ENCODE results near the gene SEPTIN14.
A peak's percentile ranks its signal among the peaks of the same experiment; 100 is the strongest.
"Not testable (repeated sequence)": the region's sequence is repeated elsewhere in the genome, so short reads cannot be mapped to it uniquely, and the experiment has no call there.

Gene SEPTIN14

GRCh38 chr7:55862652-55863051, at the start of gene SEPTIN14:
TSS of gene SEPTIN14 (minus strand) at chr7:55862752. CDS start at chr7:55861996, 756 bp downstream.
- DNase-seq, result not testable (repeated sequence)

DNA sequence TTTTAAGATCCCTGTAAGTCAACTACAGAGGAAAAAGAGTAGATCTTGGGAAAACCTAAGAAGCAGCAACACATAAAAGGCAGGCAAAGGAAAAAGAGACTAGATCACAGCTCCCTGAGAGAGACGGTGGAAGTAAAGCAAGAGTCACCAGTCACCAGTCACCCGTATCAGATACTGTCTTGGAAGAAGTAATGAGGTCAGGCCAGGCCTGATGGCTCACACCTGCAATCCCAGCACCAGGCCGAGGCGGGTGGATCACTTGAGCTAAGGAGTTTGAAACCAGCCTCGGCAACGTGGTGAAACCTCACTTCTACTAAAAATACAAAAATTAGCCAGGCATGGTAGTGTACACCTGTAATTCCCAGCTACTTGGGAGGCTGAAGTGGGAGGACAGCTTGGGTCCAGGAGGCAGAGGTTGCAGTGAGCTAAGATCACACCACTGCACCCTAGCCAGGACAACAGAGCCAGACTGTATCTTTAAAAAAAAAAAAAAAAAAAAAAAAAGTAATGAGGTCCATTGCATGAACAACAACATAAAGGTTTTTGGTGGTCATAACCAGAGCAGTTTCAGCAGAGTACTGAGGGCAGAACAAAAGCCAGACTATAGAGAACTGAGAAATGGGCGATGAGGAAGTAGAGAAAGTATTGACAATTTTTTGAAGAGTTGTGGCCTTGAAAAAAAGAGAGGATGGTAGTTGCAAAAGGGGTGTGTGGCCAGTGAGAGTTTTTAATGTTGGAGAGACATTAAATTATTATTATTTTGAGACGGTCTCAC, 41.6 kb upstream of the SEPTIN14 start:
- no peak for DNase-seq

DNA sequence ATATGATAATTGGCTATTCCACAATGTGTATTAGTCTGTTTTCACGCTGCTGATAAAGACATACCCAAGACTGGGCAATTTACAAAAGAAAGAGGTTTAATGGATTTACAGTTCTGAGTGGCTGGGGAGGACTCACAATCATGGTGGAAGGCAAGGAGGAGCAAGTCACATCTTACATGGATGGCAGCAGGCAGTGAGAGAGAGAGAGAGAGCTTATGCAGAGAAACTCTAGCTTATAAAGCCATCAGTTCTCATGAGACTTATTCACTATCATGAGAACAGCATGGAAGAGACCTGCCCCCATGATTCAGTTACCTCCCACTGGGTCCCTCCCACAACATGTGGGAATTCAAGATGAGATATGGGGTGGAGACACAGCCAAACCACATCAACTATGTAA, 38.5 kb upstream of the SEPTIN14 start:
- DNase-seq, result not testable (repeated sequence)

DNA sequence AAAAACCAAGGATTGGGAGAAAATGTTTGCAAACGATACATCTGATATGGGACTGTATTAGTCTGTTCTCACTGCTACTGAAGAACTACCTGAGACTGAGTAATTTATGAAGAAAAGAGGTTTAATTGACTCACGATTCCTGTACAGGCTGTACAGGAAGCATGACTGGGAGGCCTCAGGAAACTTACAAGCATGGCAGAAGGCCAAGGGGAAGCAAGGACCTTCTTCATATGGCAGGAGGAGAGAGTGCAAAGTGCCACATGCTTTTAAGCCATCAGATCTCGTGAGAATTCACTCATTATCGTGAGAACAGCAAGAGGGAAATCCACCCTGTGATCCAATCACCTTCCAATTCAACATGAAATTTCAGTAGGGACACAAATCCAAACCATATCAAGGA, 35.7 kb upstream of the SEPTIN14 start:
- DNase-seq, result no peak

GRCh38 chr7:55895021-55895420, 32.5 kb upstream of the SEPTIN14 start:
- no peak for DNase-seq

DNA sequence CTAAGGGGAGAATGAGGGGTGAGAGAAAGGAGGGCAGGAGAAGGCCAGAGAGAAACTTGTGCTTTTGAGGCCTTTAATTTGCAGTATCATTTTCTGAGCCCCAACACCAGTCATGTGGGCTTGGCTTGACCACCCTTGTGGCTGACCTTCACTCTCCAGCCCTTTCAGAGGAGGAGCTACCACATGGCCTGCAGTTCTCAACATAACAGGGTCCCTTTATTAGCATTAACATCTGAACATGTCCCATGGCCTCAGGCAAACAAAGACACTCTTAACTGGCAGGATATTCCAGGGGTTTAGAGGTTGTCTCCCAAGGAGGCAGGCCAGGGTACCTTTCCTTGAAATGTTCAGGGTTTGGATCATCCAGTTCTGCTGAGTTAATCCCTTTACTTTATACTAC, 31.4 kb upstream of the SEPTIN14 start:
- DNase-seq, result no peak

DNA sequence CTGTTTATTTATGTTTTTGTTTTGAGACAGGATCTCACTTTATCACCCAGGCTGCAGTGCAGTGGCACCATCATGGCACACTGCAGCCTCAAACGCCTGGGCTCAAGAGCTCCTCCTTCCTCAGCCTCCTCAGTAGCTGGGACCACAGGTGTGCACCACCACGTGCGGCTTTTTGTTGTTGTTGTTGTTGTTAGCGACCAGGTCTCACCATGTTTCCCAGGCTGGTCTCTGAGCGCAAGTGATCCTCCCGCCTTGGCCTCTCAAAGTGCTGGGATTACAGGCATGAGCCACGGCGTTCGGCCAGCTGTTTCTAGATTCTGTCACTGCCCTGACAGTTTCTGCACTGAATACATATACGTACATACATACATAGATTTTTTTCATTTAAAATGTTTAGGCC, 25.8 kb upstream of the SEPTIN14 start:
- not testable (repeated sequence) for DNase-seq

- peak; percentile 27 for DNase-seq
These were observed 25.3 kb upstream of the SEPTIN14 start for GRCh38 chr7:55887821-55888247.

GRCh38 chr7:55884321-55884720, 21.8 kb upstream of the SEPTIN14 start:
- DNase-seq, result no peak

- no peak for DNase-seq
These were observed 16.1 kb upstream of the SEPTIN14 start for GRCh38 chr7:55878691-55879090.

- no peak for DNase-seq
These were observed 14.8 kb upstream of the SEPTIN14 start for GRCh38 chr7:55877308-55877707.

GRCh38 chr7:55873765-55874164, 11.2 kb upstream of the SEPTIN14 start:
- no peak for DNase-seq

- no peak for DNase-seq
These were observed 9.5 kb upstream of the SEPTIN14 start for GRCh38 chr7:55871932-55872485.

DNA sequence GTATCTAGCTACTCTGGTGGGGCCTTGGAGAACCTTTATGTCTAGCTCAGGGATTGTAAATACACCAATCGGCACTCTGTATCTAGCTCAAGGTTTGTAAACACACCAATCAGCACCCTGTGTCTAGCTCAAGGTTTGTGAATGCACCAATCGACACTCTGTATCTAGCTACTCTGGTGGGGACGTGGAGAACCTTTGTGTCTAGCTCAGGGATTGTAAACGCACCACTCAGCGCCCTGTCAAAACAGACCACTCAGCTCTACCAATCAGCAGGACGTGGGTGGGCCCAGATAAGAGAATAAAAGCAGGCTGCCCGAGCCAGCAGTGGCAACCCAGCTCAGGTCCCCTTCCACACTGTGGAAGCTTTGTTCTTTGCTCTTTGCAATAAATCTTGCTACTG, 6.4 kb upstream of the SEPTIN14 start:
- not testable (repeated sequence) for DNase-seq

DNA sequence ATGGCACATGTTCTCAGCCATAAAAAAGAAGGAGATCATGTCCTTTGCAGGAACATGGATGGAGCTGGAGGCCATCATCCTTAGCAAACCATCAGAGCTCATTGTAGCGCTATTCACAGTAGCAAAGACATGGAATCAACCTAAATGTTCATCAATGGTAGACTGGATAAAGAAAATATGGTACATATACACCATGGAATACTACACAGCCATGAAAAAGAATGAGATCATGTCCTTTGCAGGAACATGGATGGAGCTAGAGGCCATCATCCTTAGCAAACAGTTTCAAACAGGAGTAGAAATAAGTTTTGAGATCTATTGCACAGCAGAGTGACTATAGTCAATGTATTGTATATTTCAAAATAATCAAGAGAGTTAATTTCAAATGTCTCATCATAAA, 17.4 kb downstream of the SEPTIN14 start:
- not testable (repeated sequence) for DNase-seq

DNA sequence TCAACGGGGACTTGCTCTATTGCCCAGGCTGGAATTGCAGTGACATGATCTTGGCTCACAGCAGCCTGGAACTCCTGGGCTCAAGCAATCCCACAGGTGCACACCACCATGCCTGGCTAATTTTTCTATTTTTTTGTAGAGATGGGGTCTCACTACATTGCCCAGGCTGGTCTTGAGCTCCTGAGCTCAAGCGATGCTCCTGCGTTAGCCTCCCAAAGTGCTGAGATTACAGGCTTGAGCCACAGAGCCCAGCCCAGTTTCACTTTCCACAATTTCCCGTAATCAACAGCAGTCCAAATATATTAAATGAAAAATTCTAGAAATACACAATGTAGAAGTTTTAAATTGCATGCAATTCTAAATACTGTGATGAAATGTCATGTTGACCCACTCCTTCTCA, 24.0 kb downstream of the SEPTIN14 start:
- no peak for DNase-seq

- DNase-seq, result no peak
These were observed 35.0 kb downstream of the SEPTIN14 start for GRCh38 chr7:55827577-55827976.

DNA sequence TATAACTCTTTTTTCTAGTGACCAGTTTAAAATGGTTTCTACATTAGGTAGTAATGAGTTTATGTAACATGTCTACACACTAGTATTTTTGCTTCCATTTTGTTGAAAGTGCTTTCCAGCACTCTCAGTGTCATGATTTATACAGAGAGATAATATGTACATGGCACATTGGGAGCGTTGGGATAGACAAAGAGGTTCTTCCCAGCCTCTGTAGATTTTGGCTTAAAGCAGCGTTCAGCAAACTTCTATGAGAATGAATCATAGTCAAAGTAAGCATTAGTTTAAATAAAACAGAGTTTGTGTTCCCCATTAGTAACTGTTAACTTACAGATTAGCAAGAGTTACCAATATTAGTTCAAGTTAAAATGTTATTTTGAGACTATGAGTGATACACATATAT, 43.9 kb downstream of the SEPTIN14 start:
- DNase-seq, result no peak

GRCh38 chr7:55797260-55797659, 65.3 kb downstream of the SEPTIN14 start:
- not testable (repeated sequence) for DNase-seq

DNA sequence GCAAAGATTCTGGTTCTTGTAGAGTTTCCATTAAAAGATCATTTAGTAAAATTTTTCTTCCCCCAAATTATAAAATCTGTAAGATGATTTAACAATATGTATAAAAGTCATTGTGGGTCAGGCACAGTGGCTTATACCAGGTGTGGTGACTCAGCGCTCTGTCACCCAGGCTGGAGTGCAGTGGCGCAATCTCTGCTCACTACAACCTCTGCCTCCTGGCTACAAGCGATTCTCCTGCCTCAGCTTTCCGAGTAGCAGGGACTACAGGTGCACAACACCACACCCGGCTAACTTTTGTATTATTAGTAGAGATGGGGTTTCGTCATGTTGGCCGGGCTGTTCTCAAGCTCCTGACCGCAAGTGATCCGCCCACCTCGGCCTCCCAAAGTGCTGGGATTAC, 68.0 kb downstream of the SEPTIN14 start:
- no peak for DNase-seq

GRCh38 chr7:55792048-55792447, 70.5 kb downstream of the SEPTIN14 start:
- no peak for DNase-seq

DNA sequence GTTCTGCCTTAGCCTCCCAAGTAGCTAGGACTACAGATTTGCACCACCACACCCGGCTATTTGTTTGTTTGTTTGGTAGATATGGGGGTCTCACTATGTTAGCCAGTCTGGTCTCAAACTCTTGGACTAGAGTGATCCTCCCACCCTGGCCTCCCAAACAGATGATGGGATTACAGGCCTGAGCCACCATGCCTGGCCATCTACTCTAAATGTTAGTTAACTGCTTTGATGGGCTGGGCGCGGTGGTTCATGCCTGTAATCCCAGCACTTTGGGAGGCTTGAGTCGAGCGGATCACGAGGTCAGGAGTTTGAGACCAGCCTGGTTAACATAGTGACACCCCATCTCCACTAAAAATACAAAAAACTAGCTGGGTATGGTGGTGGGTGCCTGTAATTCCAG, 74.8 kb downstream of the SEPTIN14 start:
- DNase-seq, result no peak

GRCh38 chr7:55786901-55787300, 75.7 kb downstream of the SEPTIN14 start:
- DNase-seq, result no peak

DNA sequence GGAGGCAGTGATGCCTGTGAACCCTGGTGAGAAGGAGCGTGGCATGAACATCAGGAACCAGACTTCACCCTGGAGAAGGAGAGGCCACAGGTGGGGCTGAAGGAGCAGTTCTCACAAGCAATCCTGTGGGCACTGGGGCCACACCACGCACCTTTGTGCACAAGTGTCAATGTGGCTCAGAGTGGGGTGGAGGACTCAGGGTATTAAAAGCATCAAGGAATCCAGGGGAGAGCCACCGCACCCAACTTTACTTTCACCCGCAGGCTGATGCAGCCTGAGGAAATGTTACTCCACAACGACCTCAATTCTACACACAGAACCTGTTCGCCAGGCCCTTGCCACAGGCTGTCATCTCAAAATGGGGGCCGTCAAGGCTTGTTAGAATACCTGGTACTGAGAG, 77.1 kb downstream of the SEPTIN14 start:
- not testable (repeated sequence) for DNase-seq

DNA sequence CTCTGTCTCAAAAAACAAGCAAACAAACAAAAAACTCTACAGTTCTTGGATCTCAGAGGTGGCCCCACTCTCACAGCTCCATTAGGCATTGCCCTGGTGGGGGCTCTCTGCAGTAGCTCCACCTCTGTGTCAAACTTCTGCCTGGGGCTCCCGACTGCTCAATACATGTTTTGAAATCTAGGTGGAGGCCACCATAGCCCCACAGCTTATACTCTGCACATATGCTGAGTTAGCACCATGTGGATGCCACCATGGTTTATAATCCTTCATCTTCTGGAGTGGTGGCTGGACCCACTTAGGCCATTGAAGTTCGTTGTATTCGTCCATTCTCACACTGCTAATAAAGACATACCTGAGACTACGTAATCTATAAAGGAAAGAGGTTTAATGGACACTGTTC, 78.4 kb downstream of the SEPTIN14 start:
- no peak for DNase-seq
